HG02840 (cell line): Measurements from ENCODE around the gene SELENOI.

ENCODE experiments used
- ATAC-seq: cut with Tn5 transposase; IDR thresholded peaks from one replicate; pipeline ENCODE4 v1.9.1; 2021; ENCODE audit warnings: mild to moderate bottlenecking, moderate library complexity, moderate number of reproducible peaks; ENCODE audit not compliant: unreplicated experiment, low FRiP score

SELENOI gene

GRCh38 chr2:26442707-26443106 is 96.8 kb downstream of the SELENOI start:
- ATAC-seq = no peak

DNA sequence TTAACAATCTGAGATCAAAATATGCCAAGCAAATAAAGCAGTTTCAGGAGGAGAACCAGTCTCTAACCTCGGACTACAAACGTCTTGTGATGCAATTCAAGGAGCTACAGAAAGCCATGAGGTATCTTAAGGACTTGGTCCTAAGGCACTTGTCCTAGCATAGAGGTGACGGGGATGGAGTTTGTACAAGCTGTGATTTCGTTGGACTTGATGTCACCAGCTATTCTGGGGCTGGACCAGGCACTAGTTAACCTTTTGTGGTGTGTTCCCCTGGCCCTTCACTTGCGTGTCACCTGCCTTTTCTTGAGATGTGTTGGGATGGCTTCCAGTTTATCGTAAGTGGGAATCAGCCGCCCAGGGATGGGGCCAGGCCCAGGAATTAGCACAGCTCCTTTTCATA is 98.3 kb downstream of the SELENOI start:
- ATAC-seq = no peak
